Fibroblast of lung (primary cell): Measurements from ENCODE around the gene COL4A1.

ENCODE experiments used
- CTCF ChIP-seq, 2 donors: IDR thresholded peaks in 1 of 2; conservative IDR thresholded peaks in 1 of 2; 1 replicate in 1 of 2; 2 replicates in 1 of 2; pipeline ENCODE4 v1.5.1; 2011 to 2012; ENCODE audit warnings: low read length in 2 of 2, control low read depth in 1 of 2, inconsistent platforms in 1 of 2, low read depth in 1 of 2, mild to moderate bottlenecking in 1 of 2
- EZH2 ChIP-seq: IDR thresholded peaks from 2 replicates; pipeline ENCODE4 v1.5.1; 2012; ENCODE audit warnings: low read length, control low read depth, mild to moderate bottlenecking; ENCODE audit errors: missing control alignments

- TF ChIP-seq CTCF (conservative IDR thresholded peaks at IDR 0.05 in 1 of 2, IDR thresholded peaks at IDR 0.05 in 1 of 2; ENCODE audit: low read depth in 1 of 2, low read length in 2 of 2): no peak
- no peak for TF ChIP-seq EZH2
Measured at GRCh38 chr13:110193491-110193890, 113.5 kb downstream of the COL4A1 start.
